Stimulated activated CD4-positive, alpha-beta T cell treated with anti-CD3 and anti-CD28 coated beads, Interleukin-2, amount 100 ng/mL, for 24 hours (primary cell): ENCODE data around the gene ISOC2.
"Not testable (repeated sequence)": the region's sequence is repeated elsewhere in the genome, so short reads cannot be mapped to it uniquely, and the experiment has no call there.

Experiments used
- DNase-seq, 2 donors: peaks; one replicate each; pipeline ENCODE4 v3.0.0-alpha.2; 2020

ISOC2 gene

DNA sequence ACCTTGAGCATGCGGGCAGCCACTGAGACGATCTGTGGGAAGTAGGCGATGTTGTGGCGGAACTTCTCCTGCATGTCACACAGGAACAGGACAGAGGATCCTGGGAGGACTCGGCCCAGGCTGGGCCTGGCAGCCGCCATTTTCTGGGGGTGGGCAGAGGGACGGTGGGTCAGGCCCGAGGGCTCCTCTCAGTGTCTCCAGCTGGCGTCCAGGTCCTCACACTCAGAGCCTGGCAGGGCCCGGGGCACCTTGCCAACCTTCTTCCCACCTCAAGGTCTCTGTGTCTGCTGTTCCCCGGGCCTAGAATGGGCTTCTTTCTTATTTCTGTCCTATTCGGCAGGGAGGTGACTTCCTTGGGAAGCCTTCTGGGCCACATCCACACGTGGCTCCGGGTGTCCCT, 5.1 kb downstream of the ISOC2 start:
- no peak for DNase-seq

DNA sequence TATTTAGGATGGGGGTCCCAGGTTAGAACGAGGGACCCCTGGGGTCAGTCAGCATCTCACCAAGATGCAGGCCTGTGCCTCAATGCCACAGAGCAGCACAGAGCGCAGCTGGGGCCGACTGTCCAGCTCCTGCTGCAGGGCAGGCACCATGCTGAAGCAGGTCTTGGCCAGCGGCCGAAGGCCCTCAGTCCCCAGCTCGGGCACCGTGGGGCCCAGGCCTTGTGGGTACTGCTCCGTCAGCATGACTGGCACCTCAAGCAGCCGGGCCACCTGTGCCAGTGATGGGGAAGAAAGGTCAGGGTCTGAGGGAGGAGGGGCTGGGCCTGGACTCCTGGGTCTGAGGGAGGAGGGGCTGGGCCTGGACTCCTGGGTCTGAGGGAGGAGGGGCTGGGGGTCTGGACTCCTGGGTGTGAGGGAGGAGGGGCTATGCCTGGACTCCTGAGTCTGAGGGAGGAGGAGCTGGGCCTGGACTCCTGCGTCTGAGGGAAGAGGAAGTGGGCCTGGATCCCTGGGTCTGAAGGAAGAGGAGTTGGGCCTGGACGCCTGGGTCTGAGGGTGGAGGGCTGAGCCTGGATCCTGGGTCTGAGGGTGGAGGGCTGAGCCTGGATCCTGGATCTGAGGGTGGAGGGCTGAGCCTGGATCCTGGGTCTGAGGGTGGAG, 5.7 kb downstream of the ISOC2 start:
- DNase-seq = no peak

DNA sequence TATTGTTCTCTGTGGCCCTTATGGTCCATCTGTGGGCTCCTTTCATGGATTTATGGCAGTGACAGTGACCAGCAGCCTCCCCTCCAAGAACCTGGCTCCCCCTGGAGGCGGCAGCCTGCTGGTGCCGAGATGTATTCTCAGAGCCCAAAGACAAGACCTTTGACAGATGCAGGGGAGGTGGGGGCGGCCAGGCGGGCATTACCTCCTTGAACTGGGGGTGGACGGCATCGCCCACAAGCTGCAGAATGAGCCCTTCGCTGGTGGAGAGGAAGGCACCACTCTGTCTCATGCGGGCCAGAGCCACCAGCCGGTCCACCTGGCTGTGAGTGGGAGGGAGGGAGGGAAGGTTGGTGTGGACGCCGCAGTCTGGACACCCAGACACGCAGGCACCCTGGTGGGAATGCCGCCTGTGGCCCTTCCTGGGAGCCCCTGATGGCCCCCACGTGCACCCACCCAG, 6.6 kb downstream of the ISOC2 start:
- peak; percentile 56 to 61 for DNase-seq

DNA sequence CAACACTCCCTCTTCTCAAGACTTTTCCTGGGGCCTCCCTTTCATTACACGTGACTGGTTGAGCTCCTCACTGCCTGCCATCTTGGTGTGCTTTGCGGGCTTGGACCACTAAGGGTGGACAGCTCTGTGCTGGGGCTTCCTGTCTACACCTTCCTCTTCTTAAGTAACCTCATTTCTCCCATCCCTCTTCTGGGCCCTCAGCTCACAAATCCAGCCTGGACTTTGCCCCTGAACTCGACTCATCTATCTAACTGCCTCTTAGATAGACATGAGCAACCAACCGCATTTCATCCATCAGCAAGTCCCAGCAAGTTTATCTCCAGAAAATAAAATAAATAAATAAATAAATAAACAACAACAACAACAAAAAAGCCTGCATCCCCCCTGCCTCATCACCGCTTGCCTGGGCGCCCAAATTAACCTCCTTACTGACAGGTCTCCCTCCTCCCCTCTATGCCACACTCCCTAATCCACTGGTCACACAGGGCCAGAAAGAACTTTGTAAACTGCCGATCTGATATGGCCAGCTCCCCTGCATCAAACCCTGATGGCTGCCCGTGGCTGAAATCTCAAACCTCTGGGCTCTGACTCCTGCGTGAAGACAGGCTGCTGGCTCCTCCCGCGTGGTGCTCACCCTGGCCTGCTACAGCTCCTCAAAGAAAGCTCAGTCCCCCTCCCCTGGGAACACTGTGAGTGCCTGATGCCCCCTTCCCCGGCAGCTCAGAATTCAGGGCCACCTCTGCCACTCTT, 7.8 kb downstream of the ISOC2 start:
- DNase-seq = no peak

DNA sequence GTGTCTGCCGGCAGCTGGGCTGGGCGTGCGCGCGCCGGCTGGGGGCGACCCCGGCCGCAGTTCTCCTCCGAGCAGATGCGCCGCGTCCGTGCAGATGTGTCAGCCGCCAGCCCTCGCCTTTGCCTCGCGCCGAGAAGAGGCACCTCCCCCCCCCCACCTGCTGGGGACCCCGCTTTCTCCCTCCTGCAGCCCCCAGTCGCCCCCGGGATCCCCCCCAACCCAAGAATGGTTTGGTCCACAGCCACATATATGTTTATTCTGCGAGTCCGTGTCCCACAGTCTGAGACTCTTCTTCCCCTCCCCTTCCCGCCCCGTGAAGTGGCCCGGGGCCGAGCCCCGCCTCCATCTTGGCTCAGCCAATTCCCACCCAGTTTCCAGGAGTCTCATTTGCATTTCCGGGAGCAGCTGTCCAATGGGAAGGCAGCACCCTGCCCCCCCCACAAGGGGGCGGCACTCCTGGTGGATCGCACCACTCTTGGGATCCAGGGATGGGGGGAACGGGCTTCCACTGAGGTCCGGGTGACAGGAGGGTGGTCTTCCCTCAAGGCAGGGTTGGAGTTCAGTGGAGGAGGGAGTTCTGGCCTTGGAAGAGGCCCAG, 8.6 kb downstream of the ISOC2 start:
- peak; percentile 40 to 45 for DNase-seq

DNA sequence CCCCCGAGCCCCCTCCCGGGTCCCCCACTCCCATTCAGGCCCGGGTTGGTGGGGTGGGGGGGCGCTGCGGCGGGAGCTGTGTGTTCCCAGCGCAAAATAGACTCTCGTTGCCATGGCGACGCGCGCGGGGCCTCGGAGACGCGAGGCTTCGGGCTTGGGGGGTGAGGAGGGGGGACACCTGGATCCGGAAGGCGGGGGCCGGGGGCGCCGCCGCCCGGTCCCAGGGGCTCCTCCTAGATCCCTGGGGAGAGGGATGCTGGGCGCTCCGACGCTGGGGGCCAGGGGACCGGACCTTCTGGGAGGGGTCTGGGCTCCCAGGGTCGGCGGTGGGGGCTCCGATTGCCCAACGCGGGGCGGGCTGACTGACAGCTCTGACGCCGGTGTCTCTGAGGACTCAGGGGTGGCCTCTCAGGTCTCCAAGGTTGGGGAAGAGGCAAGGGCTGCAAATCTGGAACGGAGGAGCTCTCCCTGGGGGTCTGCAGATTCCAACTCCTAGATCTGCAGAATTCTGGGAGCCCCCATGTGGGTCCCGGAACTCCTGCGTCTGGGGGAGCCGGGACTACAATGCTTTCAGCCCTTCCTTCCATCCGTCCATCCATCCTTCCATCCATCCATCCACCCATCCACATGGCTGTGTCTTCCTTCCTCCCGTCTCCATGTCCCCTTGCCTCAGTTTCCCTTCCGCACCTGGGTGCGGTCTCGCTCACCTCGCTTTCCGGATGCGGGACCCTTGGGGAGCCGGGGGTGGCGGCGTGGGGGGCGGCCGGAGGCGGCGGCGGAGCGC, 9.3 kb downstream of the ISOC2 start:
- no peak for DNase-seq

DNA sequence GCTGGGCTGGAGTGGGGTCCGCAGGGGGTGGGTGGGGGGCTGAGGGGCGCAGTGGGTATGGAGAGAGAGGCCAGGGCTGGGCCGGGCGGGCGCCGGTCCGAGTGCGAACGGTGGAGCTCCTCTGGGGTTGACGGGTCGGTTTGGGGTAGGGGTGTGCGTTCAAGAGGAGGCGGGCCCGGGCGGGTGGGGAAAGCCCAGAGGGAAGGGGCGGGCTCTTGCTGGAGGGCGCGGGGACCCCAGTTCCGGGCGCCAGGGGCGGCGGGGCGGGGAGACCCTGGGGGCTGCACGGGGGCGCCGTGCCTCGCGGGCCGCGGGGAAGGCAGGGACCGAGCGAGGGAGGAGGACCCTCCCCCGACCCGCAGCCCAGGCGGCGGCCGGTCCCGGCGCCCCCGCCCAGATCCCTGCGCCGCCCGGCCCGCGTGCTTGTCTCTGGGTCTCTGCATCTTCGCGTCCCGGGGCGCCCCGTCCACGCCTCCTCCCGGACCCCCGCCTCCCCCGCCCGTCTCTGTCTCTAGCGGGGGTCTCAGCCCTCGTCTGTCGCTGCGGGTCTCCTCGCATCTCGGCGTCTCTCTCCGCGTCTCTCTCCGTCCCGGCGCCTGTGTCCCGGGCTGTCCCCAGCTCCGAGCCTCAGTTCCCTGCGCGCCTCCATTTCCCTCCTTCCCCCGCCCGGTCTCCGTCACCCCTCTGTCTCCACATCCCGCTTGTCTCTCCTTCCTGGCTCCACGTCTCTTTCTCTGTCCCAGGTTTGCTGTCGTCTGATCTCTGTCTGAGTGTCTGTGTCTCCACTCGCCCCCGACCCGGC, 10.1 kb downstream of the ISOC2 start:
- no peak for DNase-seq

DNA sequence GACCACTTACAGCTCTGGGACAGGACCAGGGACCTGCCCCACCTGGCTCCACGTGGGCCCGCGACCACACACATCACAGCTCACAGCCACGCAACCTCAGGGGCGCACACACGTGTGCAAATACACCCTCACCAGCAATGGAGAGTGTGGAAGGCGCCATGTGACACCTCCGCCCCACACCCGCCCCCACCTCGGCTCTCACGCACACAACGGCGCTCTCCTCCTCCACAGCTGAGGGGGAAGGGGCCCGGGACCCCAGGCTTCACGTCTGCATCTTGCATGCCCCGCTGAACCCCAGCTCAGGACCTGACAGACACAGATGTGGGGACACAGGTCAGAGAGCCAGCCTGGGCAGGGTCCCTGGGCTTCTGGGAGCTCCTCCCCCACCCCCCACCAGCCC, 12.0 kb downstream of the ISOC2 start:
- no peak for DNase-seq

DNA sequence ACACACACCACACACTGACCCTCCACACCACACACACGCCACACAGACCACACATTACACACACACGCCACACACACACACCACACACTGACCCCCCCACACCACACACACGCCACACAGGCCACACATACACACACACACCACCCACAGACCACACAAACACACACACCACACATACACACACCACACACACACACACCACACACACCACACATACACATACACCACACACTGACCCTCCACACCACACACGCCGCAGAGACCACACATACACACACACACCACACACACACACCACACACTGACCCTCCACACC, 13.3 kb downstream of the ISOC2 start:
- not testable (repeated sequence) for DNase-seq

DNA sequence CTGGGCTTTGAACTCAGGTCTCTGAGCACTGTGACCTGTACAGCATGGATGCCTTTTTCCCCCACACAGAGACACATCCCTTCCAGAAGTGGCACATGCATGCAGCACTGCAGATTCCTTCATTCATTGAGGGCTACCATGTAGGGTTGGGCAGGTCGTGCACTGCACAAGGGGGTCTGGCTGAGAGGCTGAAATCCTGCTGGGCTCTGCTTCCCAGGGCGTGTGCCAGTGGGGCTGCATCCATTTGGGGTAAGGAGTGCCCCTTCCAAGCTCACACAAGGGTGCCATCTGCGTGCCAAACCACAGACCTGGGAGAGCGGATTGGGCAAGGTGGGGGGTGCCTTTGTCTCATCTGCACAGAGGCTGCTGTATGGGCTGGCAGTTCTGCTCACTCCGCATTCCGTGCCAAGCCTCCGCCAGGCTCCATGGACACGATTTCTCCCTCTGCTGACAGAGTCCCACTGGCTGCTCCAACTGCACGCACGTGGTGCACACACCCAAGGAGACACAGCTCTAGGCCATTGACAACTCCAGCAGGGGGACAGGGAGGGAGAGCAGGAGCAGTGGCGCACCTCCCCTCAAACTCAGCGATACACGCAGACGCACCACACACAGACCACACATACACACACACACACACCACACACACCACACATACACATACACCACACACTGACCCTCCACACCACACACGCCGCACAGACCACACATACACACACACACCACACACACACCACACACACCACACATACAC, 13.8 kb downstream of the ISOC2 start:
- no peak for DNase-seq

DNA sequence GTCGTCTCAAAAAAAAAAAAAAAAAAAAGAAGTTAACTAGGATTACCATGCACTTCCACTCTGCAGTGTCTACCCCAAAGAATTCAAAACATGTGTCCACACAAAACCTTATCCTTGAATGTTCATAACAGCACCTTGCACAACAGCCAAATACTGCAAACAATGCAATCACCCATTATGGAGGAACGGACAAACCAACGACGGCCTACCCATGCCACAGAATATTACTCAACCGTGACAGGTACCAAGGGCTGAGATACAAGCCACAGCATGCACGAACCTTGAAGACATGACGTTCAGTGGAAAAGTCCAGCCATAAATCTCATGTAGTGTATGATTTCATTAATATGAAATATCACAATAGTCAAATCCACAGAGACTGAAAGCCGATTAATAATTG, 15.4 kb downstream of the ISOC2 start:
- no peak for DNase-seq

DNA sequence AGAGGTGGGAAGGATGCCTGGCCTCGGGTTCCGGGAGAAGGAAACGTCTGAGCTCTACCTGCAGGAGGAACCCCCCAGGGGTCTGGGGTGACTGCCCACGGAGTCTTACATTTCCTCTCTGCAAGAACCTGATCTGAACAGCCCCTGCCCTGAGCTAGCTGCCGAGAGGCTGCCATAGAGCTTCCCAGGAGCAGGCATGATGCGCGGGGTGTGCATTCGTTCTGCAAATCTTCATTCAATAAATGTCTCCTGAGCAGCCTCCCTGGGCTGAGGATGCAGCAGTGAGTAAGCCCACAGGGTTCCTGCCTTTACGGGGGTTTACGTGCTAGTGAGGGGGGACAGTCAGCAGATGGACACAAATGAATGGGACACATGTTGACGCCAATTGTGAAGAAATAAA, 16.8 kb downstream of the ISOC2 start:
- no peak for DNase-seq

DNA sequence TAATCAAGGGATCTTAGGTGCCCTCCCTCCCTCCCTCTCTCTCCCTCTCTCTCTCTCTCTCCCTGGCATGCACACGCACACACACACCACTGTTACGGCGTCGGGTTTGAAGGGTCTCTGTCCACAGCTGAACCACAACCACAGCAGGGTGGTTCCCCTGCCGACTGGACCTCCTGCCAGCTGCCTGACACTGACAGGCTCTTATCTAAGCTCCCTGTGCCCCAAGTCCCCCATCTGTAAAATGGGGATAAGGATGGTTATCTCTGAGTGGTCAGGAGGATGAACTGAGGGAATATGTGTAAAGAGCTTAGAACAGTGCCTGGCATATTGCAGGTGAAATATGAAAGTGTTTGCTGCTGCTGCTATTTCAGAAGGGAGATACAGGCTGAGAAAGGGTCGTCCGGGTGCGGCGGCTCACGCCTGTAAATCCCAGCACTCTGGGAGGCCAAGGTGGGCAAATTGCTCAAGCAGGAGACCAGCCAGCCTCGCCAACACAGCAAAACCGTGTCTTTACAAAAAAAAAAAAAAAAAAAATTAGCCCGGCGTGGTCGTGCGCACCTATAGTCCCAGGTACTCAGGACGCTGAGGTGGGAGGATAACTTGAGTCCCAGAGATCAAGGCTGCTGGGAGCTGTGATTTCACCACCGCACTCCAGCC, 17.5 kb downstream of the ISOC2 start:
- no peak for DNase-seq

DNA sequence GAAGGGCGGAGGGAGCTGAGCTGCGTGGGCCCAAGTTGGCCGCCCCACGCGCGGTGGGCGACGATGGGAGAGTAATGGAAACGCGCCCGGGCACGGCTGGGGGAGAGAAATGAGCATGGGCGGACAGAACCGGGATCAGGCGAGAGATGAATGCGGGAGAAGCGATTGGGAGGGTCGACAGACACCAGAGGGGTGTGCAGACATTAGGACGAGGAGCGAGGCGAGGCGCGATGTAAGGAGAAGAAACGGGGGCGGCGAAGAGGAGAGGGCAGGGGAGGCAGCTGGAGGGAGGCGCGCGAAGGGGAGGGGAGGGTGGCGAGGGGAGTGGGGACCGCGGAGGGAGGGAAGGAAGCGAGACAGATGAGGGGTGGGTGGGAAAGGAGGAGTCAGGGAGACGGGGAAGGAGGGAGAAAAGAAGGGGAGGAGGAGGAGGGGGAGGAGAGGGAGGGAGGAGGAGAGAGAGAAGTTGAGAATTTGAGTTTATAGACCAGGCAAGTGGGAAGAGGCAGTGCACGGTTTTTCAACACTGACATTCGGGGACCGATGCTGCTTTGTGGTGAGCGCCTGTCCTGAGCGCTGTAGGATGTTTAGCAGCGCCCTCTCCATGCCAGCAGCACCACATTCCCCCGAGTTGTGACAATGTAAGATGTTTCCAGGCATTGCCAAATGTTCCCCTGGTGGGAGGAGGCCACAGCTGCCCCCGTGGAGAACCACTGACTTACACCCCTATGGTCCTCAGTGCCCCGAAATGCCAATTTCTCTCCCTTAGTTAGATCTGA, 18.2 kb downstream of the ISOC2 start, which contains the start of gene SHISA7:
SHISA7 (minus strand) TSS at position 256 of the 779 bp plus-strand sequence. CDS start 437 bp downstream, outside the sequence.
- no peak for DNase-seq

DNA sequence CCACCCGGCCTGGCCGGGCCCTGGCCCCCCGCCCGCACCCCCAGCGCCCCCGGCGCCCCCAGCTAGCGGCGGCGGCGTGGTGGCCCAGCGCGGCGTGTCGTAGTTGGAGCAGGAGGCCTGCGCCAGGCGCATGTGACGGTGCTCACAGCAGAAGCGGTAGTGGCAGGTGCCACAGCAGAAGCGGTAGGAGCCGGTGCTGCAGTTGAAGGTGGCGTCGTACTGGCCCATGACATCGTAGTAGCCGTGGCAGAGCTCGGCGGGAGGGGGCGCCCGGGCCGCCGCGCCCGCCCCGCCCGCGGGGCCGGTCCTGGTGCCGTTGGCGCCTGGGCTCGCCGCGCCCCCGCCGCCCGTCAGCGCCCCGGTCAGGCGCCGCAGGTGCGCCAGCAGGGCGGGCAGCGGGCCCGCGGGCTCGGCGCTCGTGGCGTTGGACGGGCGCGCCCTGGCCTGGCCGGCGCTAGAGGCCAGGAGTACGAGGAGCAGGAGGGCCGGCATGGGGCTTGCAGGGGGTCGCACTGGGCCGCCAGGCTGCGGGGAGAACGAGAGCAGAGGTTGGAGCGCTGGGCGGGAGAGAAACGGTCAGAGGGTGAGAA, 19.0 kb downstream of the ISOC2 start:
- DNase-seq = no peak

DNA sequence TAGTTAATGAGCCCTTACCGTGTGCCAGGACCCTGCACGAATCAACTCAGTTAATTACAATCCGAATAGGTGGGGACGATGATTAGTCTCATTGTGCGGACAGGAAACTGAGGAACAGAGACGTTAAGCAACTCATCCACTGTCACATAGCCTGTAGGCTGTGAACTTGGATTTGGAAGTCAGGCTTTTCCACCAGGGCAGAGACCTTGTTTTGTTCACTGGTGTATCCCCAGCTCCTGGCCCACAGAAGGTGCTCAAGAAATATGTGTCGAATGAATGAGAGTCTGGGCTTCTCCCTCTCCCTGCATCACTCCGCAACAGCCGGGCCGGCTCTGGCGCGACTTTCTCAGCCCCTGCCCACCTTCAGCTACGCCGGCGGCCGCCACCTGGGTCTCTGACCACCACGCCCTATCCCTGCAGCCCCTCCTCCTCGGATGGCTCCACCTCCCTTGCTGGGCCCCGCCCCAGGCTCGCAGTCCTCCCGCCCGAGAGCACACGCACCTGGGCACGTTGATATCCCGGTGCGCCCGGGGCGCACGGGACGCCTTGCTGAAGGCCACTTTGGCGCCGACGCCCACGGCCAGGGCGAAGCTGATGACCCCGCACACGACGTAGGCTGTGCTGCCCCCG, 19.6 kb downstream of the ISOC2 start:
- peak in 1 of 2 donors; percentile 38 for DNase-seq

DNA sequence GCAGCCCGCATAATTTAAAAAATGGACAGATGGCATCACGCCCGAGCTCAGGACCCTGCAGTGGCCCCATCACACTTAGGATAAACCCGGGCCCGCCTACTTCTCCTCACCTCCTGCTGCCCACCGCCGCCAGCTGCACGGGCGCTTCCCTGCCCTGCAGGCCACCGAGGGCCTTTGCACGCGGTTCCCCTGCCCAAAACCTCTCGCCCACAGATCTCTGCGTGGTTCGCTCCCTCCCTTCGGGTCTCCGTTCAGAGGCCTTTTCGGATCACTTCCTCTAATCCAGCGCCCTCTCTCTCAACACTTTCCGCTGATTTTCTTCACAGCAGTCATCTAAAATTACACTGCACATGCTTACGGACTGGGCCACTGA, 20.1 kb downstream of the ISOC2 start:
- DNase-seq = no peak

DNA sequence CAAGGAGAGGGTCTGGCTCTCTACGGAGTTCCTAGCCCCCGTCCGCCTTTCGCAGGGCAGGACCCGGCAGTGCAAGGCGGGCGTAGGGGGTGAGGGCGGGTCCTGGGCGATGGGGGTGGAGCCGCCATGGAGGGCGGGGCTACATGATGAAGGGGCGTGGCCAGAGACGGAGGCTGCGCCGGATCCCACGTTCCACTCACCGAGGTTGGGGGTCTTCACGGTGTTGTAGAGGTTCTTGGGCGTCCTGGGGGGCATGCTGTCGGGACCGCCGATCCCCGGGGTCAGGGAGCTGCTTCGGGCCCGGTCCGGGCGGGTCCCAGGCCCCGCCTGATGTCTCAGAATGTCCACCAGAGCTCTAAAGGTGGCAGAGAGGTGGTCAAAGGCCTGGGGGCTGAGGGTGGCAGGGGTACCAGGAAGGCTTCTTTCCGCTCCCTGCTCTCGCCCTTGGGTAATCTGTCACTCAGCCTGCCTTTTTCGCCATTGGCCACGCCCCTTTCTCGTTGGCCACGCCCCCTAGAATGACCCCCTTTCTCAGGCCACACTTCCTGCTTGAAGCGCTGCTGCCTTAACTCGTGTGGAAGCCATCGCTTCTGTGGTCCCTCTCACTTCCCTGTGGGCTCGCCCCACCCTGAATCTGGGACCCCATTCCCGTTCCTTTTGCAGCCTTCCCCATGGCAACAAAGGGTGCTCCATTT, 20.9 kb downstream of the ISOC2 start:
- no peak for DNase-seq

DNA sequence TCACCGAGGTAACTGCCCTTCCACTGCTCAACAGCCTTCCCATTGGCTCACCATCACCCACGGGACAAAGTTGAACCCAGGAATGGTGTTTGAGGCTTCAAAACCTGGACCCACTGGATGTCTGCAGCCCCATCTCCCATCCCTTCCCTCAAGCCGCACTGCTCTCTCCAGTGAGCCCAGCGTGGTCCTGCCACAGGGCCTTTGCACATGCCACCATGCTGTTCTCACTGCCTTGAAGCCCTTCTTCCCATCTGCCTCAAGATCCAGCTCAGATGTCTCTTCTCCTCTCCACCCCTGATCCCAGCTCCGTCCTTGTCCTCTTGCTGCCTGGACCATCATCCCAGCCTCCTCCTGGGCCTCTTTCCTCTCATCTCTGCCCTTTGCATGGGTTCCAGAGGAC, 22.4 kb downstream of the ISOC2 start:
- DNase-seq = no peak
